IMR-90 (cell line): ENCODE results near the gene CHP1. TPM values are rescaled to one million over a fixed set of nuclear protein-coding genes. Genes with fewer than 3 reads are reported as not detected.

ENCODE experiments used
- ATAC-seq: fragments of 200-7000 bp; cut with Tn5 transposase; 2 replicates; pipeline ENCODE4 v1.9.1; 2020; ENCODE audit warnings: low read depth, mild to moderate bottlenecking, moderate library complexity
- BruUV-seq: library from RNA; stranded (reverse); fragments of 400-500 nt; replicated peaks from 2 replicates; lab custom pipeline; 2021; lab: Mats Ljungman, UMichigan
- CTCF ChIA-PET: fragments of 300-600 bp; formaldehyde crosslinking; extraction: SDS; loops from one replicate; lab custom pipeline; 2021; ENCODE audit warnings: antibody characterized with exemption; lab: Yijun Ruan, JAX
- POLR2A ChIA-PET: fragments of 300-600 bp; sonication (Branson Sonifier 250); formaldehyde crosslinking; loops from one replicate; lab custom pipeline; 2022; ENCODE audit warnings: antibody characterized with exemption; ENCODE audit not compliant: unreplicated experiment; lab: Charles Lee
- DNase-seq: peaks from one replicate; pipeline ENCODE4 v3.0.0; 2013
- H2AFZ ChIP-seq: replicated peaks from 2 replicates; pipeline ENCODE3; 2013; ENCODE audit warnings: low read length, mild to moderate bottlenecking; ENCODE audit not compliant: poor library complexity
- H2AK5ac ChIP-seq: 2 replicates; pipeline ENCODE4 v1.6.1; 2013; ENCODE audit warnings: low read depth, low read length, inconsistent platforms
- H2AK9ac ChIP-seq: replicated peaks from 2 replicates; pipeline ENCODE3; 2013; ENCODE audit warnings: mild to moderate bottlenecking, low read depth, low read length, moderate library complexity; ENCODE audit not compliant: poor library complexity
- H2BK120ac ChIP-seq: 2 replicates; pipeline ENCODE4 v1.6.1; 2013; ENCODE audit warnings: low read depth, low read length, inconsistent platforms
- H2BK15ac ChIP-seq: 3 replicates; pipeline ENCODE4 v1.6.1; 2013; ENCODE audit warnings: low read depth, low read length, inconsistent platforms
- H2BK20ac ChIP-seq: 2 replicates; pipeline ENCODE4 v1.6.1; 2013; ENCODE audit warnings: low read depth, mild to moderate bottlenecking, inconsistent platforms, low read length, moderate library complexity
- H2BK5ac ChIP-seq: 2 replicates; pipeline ENCODE4 v1.6.1; 2013; ENCODE audit warnings: mild to moderate bottlenecking, low read depth, low read length, inconsistent platforms; ENCODE audit not compliant: poor library complexity, severe bottlenecking
- H3K14ac ChIP-seq: replicated peaks from 2 replicates; pipeline ENCODE4 v1.6.1; 2013; ENCODE audit warnings: low read depth, low read length, inconsistent platforms
- H3K18ac ChIP-seq: 2 replicates; pipeline ENCODE4 v1.6.1; 2013; ENCODE audit warnings: low read depth, low read length, control low read depth
- H3K23ac ChIP-seq: 2 replicates; pipeline ENCODE4 v1.6.1; 2013; ENCODE audit warnings: low read depth, low read length, inconsistent platforms
- H3K27ac ChIP-seq: 2 replicates; pipeline ENCODE4 v1.5.1; 2013; ENCODE audit warnings: mild to moderate bottlenecking, control low read depth, low read length; ENCODE audit not compliant: insufficient read depth
- H3K27me3 ChIP-seq: 2 replicates; pipeline ENCODE4 v1.6.1; 2013; ENCODE audit warnings: low read length; ENCODE audit not compliant: control insufficient read depth, insufficient read depth
- H3K36me3 ChIP-seq: 2 replicates; pipeline ENCODE4 v1.6.1; 2013; ENCODE audit warnings: low read length, mixed read lengths; ENCODE audit not compliant: control insufficient read depth, insufficient read depth
- H3K4ac ChIP-seq: 2 replicates; pipeline ENCODE4 v1.6.1; 2013; ENCODE audit warnings: low read depth, low read length, inconsistent platforms
- H3K4me1 ChIP-seq: 2 replicates; pipeline ENCODE4 v1.6.1; 2013; ENCODE audit warnings: low read length, mixed read lengths; ENCODE audit not compliant: control insufficient read depth, insufficient read depth
- H3K4me2 ChIP-seq: 2 replicates; pipeline ENCODE4 v1.6.1; 2013; ENCODE audit warnings: low read depth, mild to moderate bottlenecking, control low read depth, low read length, moderate library complexity
- H3K4me3 ChIP-seq: 2 replicates; pipeline ENCODE4 v1.5.1; 2013; ENCODE audit warnings: low read depth, mild to moderate bottlenecking, control low read depth, low read length, moderate library complexity; ENCODE audit not compliant: insufficient read depth
- H3K56ac ChIP-seq: 2 replicates; pipeline ENCODE4 v1.6.1; 2013; ENCODE audit warnings: low read length, inconsistent platforms; ENCODE audit not compliant: insufficient read depth; ENCODE audit errors: extremely low read depth
- H3K79me1 ChIP-seq, 2 experiments: 2 replicates each; pipeline ENCODE4 v1.6.1; 2013; ENCODE audit warnings: low read length in 2 of 2, inconsistent platforms in 1 of 2, low read depth in 1 of 2
- H3K9ac ChIP-seq: 2 replicates; pipeline ENCODE4 v1.6.1; 2013; ENCODE audit warnings: low read depth, low read length, control low read depth
- H3K9me1 ChIP-seq: 2 replicates; pipeline ENCODE4 v1.6.1; 2013; ENCODE audit warnings: low read length, inconsistent platforms; ENCODE audit not compliant: insufficient read depth
- H3K9me3 ChIP-seq: 2 replicates; pipeline ENCODE4 v1.6.1; 2013; ENCODE audit warnings: low read length; ENCODE audit not compliant: control insufficient read depth, insufficient read depth
- H4K20me1 ChIP-seq: 2 replicates; pipeline ENCODE4 v1.6.1; 2013; ENCODE audit warnings: low read length, inconsistent platforms; ENCODE audit not compliant: insufficient read depth
- H4K5ac ChIP-seq: 2 replicates; pipeline ENCODE4 v1.6.1; 2013; ENCODE audit warnings: mild to moderate bottlenecking, low read depth, low read length, control low read depth
- H4K8ac ChIP-seq, 2 experiments: 2 replicates each; pipeline ENCODE4 v1.6.1; 2013; ENCODE audit warnings: low read depth in 2 of 2, low read length in 2 of 2, control low read depth in 1 of 2, inconsistent platforms in 1 of 2
- H4K91ac ChIP-seq: 2 replicates; pipeline ENCODE4 v1.6.1; 2013; ENCODE audit warnings: low read depth, low read length, inconsistent platforms; ENCODE audit not compliant: insufficient read depth
- BHLHE40 ChIP-seq: fragments of 150-350 bp; IDR thresholded peaks from 2 replicates; pipeline ENCODE4 v1.6.1; 2016; ENCODE audit warnings: mild to moderate bottlenecking, low read depth, low read length
- CEBPB ChIP-seq: IDR thresholded peaks from 2 replicates; pipeline ENCODE4 v1.6.1; 2012; ENCODE audit warnings: low read depth, low read length, improper control_type of control experiment
- CHD1 ChIP-seq: IDR thresholded peaks from 2 replicates; pipeline ENCODE4 v1.6.1; 2012; ENCODE audit warnings: low read depth, low read length, improper control_type of control experiment
- CTCF ChIP-seq: conservative IDR thresholded peaks from 2 replicates; pipeline ENCODE4 v1.5.1; 2012; ENCODE audit warnings: mild to moderate bottlenecking, low read depth, low read length, improper control_type of control experiment
- ELK1 ChIP-seq: fragments of 150-350 bp; IDR thresholded peaks from 2 replicates; pipeline ENCODE4 v1.6.1; 2016; ENCODE audit warnings: low read depth, mild to moderate bottlenecking, low read length, moderate library complexity, borderline replicate concordance
- FOS ChIP-seq: fragments of 150-350 bp; IDR thresholded peaks from 2 replicates; pipeline ENCODE4 v1.6.1; 2016; ENCODE audit warnings: low read depth, low read length
- MAFK ChIP-seq: IDR thresholded peaks from 2 replicates; pipeline ENCODE4 v1.6.1; 2012; ENCODE audit warnings: low read depth, low read length, improper control_type of control experiment
- MAZ ChIP-seq: IDR thresholded peaks from 2 replicates; pipeline ENCODE4 v1.6.1; 2012; ENCODE audit warnings: low read depth, mild to moderate bottlenecking, low read length, improper control_type of control experiment, moderate library complexity, borderline replicate concordance
- MXI1 ChIP-seq: IDR thresholded peaks from 2 replicates; pipeline ENCODE4 v1.6.1; 2012; ENCODE audit warnings: low read depth, mild to moderate bottlenecking, low read length, moderate library complexity, borderline replicate concordance
- NFE2L2 ChIP-seq: fragments of 150-350 bp; IDR thresholded peaks from 2 replicates; pipeline ENCODE4 v1.6.1; 2016; ENCODE audit warnings: low read depth, mild to moderate bottlenecking, low read length
- POLR2A ChIP-seq: IDR thresholded peaks from 2 replicates; pipeline ENCODE4 v1.6.1; 2012; ENCODE audit warnings: mild to moderate bottlenecking, low read depth, low read length
- RAD21 ChIP-seq: IDR thresholded peaks from 2 replicates; pipeline ENCODE4 v1.6.1; 2012; ENCODE audit warnings: low read length, improper control_type of control experiment
- RCOR1 ChIP-seq: IDR thresholded peaks from 2 replicates; pipeline ENCODE4 v1.6.1; 2012; ENCODE audit warnings: mild to moderate bottlenecking, low read length, improper control_type of control experiment; ENCODE audit not compliant: insufficient replicate concordance
- RFX5 ChIP-seq: IDR thresholded peaks from 2 replicates; pipeline ENCODE4 v1.8.0; 2012; ENCODE audit warnings: low read depth, mild to moderate bottlenecking, low read length, moderate library complexity
- SMC3 ChIP-seq: fragments of 150-350 bp; IDR thresholded peaks from 2 replicates; pipeline ENCODE4 v1.6.1; 2016; ENCODE audit warnings: low read depth, mild to moderate bottlenecking, antibody characterized with exemption, low read length, moderate library complexity
- USF2 ChIP-seq: fragments of 150-350 bp; IDR thresholded peaks from 2 replicates; pipeline ENCODE4 v1.6.1; 2017; ENCODE audit warnings: mild to moderate bottlenecking, antibody characterized with exemption, low read length, low read depth
- WGBS, 2 experiments: methylation state at CpG; one replicate each; pipeline versions ENCODE4 v1.1.5 to v1.1.7; 2013; ENCODE audit warnings: missing lambda C conversion rate in 2 of 2; ENCODE audit not compliant: insufficient read length in 1 of 2; ENCODE audit errors: extremely low coverage in 2 of 2; 5-methylcytosine and 5-hydroxymethylcytosine counted together
- dilution Hi-C: fragments of 300-500 bp; cut with HindIII; formaldehyde crosslinking; loops from one replicate; pipeline ENCODE4 v1.14.3; 2018; ENCODE audit warnings: low sequenced_read_pairs; ENCODE audit not compliant: unreplicated experiment
- in situ Hi-C: fragments of 300-500 bp; cut with MboI; formaldehyde crosslinking; loops from 3 replicates; pipeline ENCODE4 v1.14.3; 2019; ENCODE audit warnings: low sequenced_read_pairs, inconsistent platforms, mixed read lengths
- intact Hi-C: fragments of 100-400 bp; cut with micrococcal nuclease; formaldehyde crosslinking; loops from 2 replicates; pipeline ENCODE4 v1.10.0; 2022
- polyA plus RNA-seq, 3 experiments: library from polyadenylated mRNA; depleted of rRNA; stranded (reverse); fragments of >200 nt; gene quantifications; 2 replicates each; pipeline ENCODE4 v1.2.3, GENCODE V29; 2012; ENCODE audit warnings: low replicate concordance in 1 of 3
- total RNA-seq: library from RNA; depleted of rRNA; stranded (reverse); fragments of >200 nt; gene quantifications from 2 replicates; pipeline ENCODE4 v1.2.3, GENCODE V29; 2012

CHP1 gene
- total and polyA plus RNA-seq, 2 of the 4 experiments (the other 2 are of a cell fraction) = 39.2 to 96.1 TPM

- dilution Hi-C loops = no loop called here
- H3K14ac ChIP-seq = no peak overlapping the region
- ATAC-seq (no peak), DNase-seq (no peak)
- no peak overlapping the region for H2BK120ac ChIP-seq
- no peak overlapping the region for H3K56ac ChIP-seq
- peaks cover 3% of the 10 kb centered on the region; the same call in 1 of the 2 replicates for H4K20me1 ChIP-seq
- BruUV-seq = no TSS peak
- no peak overlapping the region for H3K27ac ChIP-seq
- H4K5ac ChIP-seq = no peak overlapping the region
- peaks cover 8% of the 10 kb centered on the region for H3K9me1 ChIP-seq
- ChIA-PET POLR2A (interaction anchor here (0.6 kb wide), 1 partner anchor 14 kb away, joined by 3 read pairs; no protein-coding TSS in a partner anchor), CTCF (no interaction called here)
- H2BK15ac ChIP-seq = no peak overlapping the region
- no peak overlapping the region for H3K18ac ChIP-seq
- no peak overlapping the region for H4K91ac ChIP-seq
- H2BK20ac ChIP-seq = no peak overlapping the region
- no peak overlapping the region for H2AK5ac ChIP-seq
- H3K9ac ChIP-seq = no peak overlapping the region
- no peak overlapping the region for H2AFZ ChIP-seq
- H3K4me2 ChIP-seq = no peak overlapping the region
- in situ Hi-C loops = no loop called here
- peaks cover 4% of the 10 kb centered on the region for H3K4me1 ChIP-seq
- no CpG with 5 or more reads among the region's 3 CpGs for WGBS, 2 experiments
- H3K36me3 ChIP-seq = peaks cover 16% of the 10 kb centered on the region
- H2AK9ac ChIP-seq = no peak overlapping the region
- peaks cover 0 to 4% of the 10 kb centered on the region in 2 experiments; a peak in 1 of 4 replicates for H3K79me1 ChIP-seq
- no peaks in the 10 kb centered on the region for H3K27me3 ChIP-seq
- TF ChIP-seq NFE2L2 (no peak), BHLHE40 (no peak), SMC3 (no peak), FOS (no peak), MAFK (no peak), CEBPB (no peak), RFX5 (no peak), CHD1 (no peak), USF2 (no peak), ELK1 (no peak), MAZ (no peak), POLR2A (no peak), RCOR1 (no peak), MXI1 (no peak), RAD21 (no peak), CTCF (no peak)
- intact Hi-C loops = no loop called here
- no peak overlapping the region for H4K8ac ChIP-seq
- no peak overlapping the region for H3K4me3 ChIP-seq
- no peaks in the 10 kb centered on the region for H3K9me3 ChIP-seq
- H3K23ac ChIP-seq = no peak overlapping the region
- H2BK5ac ChIP-seq = no peak overlapping the region
- no peak overlapping the region for H3K4ac ChIP-seq
These were observed 47.3 kb downstream of the CHP1 start for GRCh38 chr15:41278319-41278718.
